OCI-LY1 (cell line): ENCODE measurements around the gene HIGD2A.

Experiments used
- H2AFZ ChIP-seq: fragments of 200-600 bp; sonication (generic), shearing (Covaris generic); 2 replicates; pipeline ENCODE4 v1.6.0; 2014; ENCODE audit warnings: antibody characterized with exemption, mild to moderate bottlenecking, low read length
- H3F3A ChIP-seq: fragments of 200-600 bp; sonication (generic), shearing (Covaris generic); 2 replicates; pipeline ENCODE4 v1.6.0; 2014; ENCODE audit warnings: mild to moderate bottlenecking, antibody characterized with exemption, low read length, moderate library complexity; ENCODE audit not compliant: insufficient read depth
- H3K27ac ChIP-seq: fragments of 200-600 bp; sonication (generic); 2 replicates; pipeline ENCODE4 v1.5.1; 2014; ENCODE audit warnings: low read length, mixed run types, mild to moderate bottlenecking, low read depth; ENCODE audit not compliant: poor library complexity, severe bottlenecking
- H3K27me3 ChIP-seq: fragments of 200-600 bp; sonication (generic); 2 replicates; pipeline ENCODE4 v1.6.0; 2014; ENCODE audit warnings: antibody characterized with exemption, mild to moderate bottlenecking, low read length, moderate library complexity; ENCODE audit not compliant: insufficient read depth
- H3K36me3 ChIP-seq: fragments of 200-600 bp; sonication (generic); 2 replicates; pipeline ENCODE4 v1.6.1; 2014; ENCODE audit warnings: mild to moderate bottlenecking, antibody characterized with exemption, low read length, moderate library complexity, mixed read lengths; ENCODE audit not compliant: insufficient read depth
- H3K4me1 ChIP-seq: fragments of 200-600 bp; sonication (generic); 2 replicates; pipeline ENCODE4 v1.5.1; 2014; ENCODE audit warnings: mild to moderate bottlenecking, low read length, moderate library complexity; ENCODE audit not compliant: insufficient read depth, severe bottlenecking
- H3K4me2 ChIP-seq: fragments of 200-600 bp; sonication (generic), shearing (Covaris generic); 2 replicates; pipeline ENCODE4 v1.6.1; 2014; ENCODE audit warnings: low read length
- H3K4me3 ChIP-seq: fragments of 200-600 bp; sonication (generic); 2 replicates; pipeline ENCODE4 v1.5.1; 2014; ENCODE audit warnings: low read length, low read depth, mild to moderate bottlenecking, mixed read lengths; ENCODE audit not compliant: poor library complexity, severe bottlenecking
- H3K79me2 ChIP-seq: fragments of 200-600 bp; shearing (Covaris generic); 2 replicates; pipeline ENCODE4 v1.6.1; 2016; ENCODE audit warnings: mixed run types, low read length, mixed read lengths; ENCODE audit not compliant: insufficient read depth
- H3K9ac ChIP-seq: fragments of 200-600 bp; sonication (generic), shearing (Covaris generic); 2 replicates; pipeline ENCODE4 v1.6.1; 2014; ENCODE audit warnings: mild to moderate bottlenecking, low read length, mixed read lengths
- H3K9me2 ChIP-seq: fragments of 200-600 bp; sonication (generic), shearing (Covaris generic); 2 replicates; pipeline ENCODE4 v1.6.1; 2014; ENCODE audit warnings: low read depth, mild to moderate bottlenecking, low read length, mixed read lengths
- H3K9me3 ChIP-seq: fragments of 200-600 bp; shearing (Covaris generic); 2 replicates; pipeline ENCODE4 v1.6.1; 2014; ENCODE audit warnings: low read length, mixed read lengths
- H4K20me1 ChIP-seq: fragments of 200-600 bp; sonication (generic), shearing (Covaris generic); 2 replicates; pipeline ENCODE4 v1.6.0; 2016; ENCODE audit warnings: mild to moderate bottlenecking, low read length; ENCODE audit not compliant: insufficient read depth
- CTCF ChIP-seq: fragments of 200-600 bp; sonication (generic), shearing (Covaris generic); IDR thresholded peaks from 2 replicates; pipeline ENCODE4 v1.5.1; 2017; ENCODE audit warnings: mild to moderate bottlenecking, antibody characterized with exemption, low read length, moderate library complexity, mixed read lengths
- EZH2 ChIP-seq: fragments of 200-600 bp; sonication (generic), shearing (Covaris generic); IDR thresholded peaks from 2 replicates; pipeline ENCODE4 v1.8.0; 2017; ENCODE audit warnings: borderline replicate concordance, mixed run types, mild to moderate bottlenecking, antibody characterized with exemption, low read length, moderate library complexity, mixed read lengths

Gene HIGD2A

GRCh38 chr5:176408590-176408989 is 20.0 kb downstream of the HIGD2A start:
- peaks cover 8% of the 10 kb centered on the region for H3K4me1 ChIP-seq
- no peak overlapping the region for H2AFZ ChIP-seq
- no peaks in the 10 kb centered on the region for H3F3A ChIP-seq
- no peak overlapping the region for H3K27ac ChIP-seq
- H3K79me2 ChIP-seq = no peaks in the 10 kb centered on the region
- TF ChIP-seq CTCF (no peak), EZH2 (no peak)
- H3K4me2 ChIP-seq = no peak overlapping the region
- H3K4me3 ChIP-seq = no peak overlapping the region
- H3K9me2 ChIP-seq = no peaks in the 10 kb centered on the region
- no peak overlapping the region for H3K9ac ChIP-seq
- H3K36me3 ChIP-seq = peaks cover 20% of the 10 kb centered on the region; the same call in 1 of the 2 replicates
- no peaks in the 10 kb centered on the region for H3K27me3 ChIP-seq
- no peaks in the 10 kb centered on the region for H4K20me1 ChIP-seq
- no peaks in the 10 kb centered on the region for H3K9me3 ChIP-seq

- Histone ChIP-seq H3K79me2 (no peaks in the 10 kb centered on the region), H3K27me3 (no peaks in the 10 kb centered on the region), H3K9ac (no peak overlapping the region), H3K9me3 (no peaks in the 10 kb centered on the region), H3K4me2 (no peak overlapping the region), H4K20me1 (no peaks in the 10 kb centered on the region), H3K4me1 (peaks cover 13% of the 10 kb centered on the region), H3K9me2 (no peaks in the 10 kb centered on the region), H3K36me3 (peaks cover 20% of the 10 kb centered on the region; the same call in 1 of the 2 replicates), H2AFZ (no peak overlapping the region), H3K4me3 (no peak overlapping the region), H3K27ac (no peak overlapping the region), H3F3A (no peaks in the 10 kb centered on the region)
- TF ChIP-seq CTCF (no peak), EZH2 (no peak)
These were observed 21.2 kb downstream of the HIGD2A start for GRCh38 chr5:176409765-176410164.

GRCh38 chr5:176410486-176411180 is 22.1 kb downstream of the HIGD2A start:
- H3K36me3 ChIP-seq = peaks cover 20% of the 10 kb centered on the region; the same call in 1 of the 2 replicates
- H3K4me1 ChIP-seq = peaks cover 22% of the 10 kb centered on the region
- H3F3A ChIP-seq = no peaks in the 10 kb centered on the region
- no peaks in the 10 kb centered on the region for H4K20me1 ChIP-seq
- TF ChIP-seq EZH2 (no peak), CTCF (peak; percentile 48; the same call in 1 of the 2 replicates)
- no peaks in the 10 kb centered on the region for H3K9me3 ChIP-seq
- H3K9ac ChIP-seq = no peak overlapping the region
- no peak overlapping the region for H3K4me2 ChIP-seq
- no peak overlapping the region for H3K4me3 ChIP-seq
- 0 out of 2 replicates have a peak, but pooled peaks cover under 1% of the 10 kb centered on the region for H3K79me2 ChIP-seq
- H3K27me3 ChIP-seq = no peaks in the 10 kb centered on the region
- no peaks in the 10 kb centered on the region for H3K9me2 ChIP-seq
- H2AFZ ChIP-seq = no peak overlapping the region
- no peak overlapping the region for H3K27ac ChIP-seq
